NCI-H1436 treated with DMSO at 0.1 percent for 48 hours (cell line): Measurements from ENCODE around the gene ADAMTSL1.

Source experiments
- DNase-seq: peaks from one replicate; lab custom pipeline; 2025; lab: John Stamatoyannopoulos, UW

The ADAMTSL1 gene

GRCh38 chr9:18819418-18819817 lies 345.5 kb downstream of the ADAMTSL1 start:
- DNase-seq = no peak

- no peak for DNase-seq
Observed at GRCh38 chr9:18820566-18821095, 346.7 kb downstream of the ADAMTSL1 start.

GRCh38 chr9:18821788-18822187 lies 347.8 kb downstream of the ADAMTSL1 start:
- no peak for DNase-seq

GRCh38 chr9:18822850-18823249 lies 348.9 kb downstream of the ADAMTSL1 start:
- no peak for DNase-seq

GRCh38 chr9:18824095-18824666 lies 350.2 kb downstream of the ADAMTSL1 start:
- no peak for DNase-seq

GRCh38 chr9:18825656-18826170 lies 351.8 kb downstream of the ADAMTSL1 start:
- DNase-seq = no peak

- no peak for DNase-seq
Observed at GRCh38 chr9:18826248-18826647, 352.3 kb downstream of the ADAMTSL1 start.

GRCh38 chr9:18829066-18829465 lies 355.1 kb downstream of the ADAMTSL1 start:
- no peak for DNase-seq

GRCh38 chr9:18829873-18830272 lies 355.9 kb downstream of the ADAMTSL1 start:
- DNase-seq = no peak

- no peak for DNase-seq
Observed at GRCh38 chr9:18834740-18835361, 360.9 kb downstream of the ADAMTSL1 start.

GRCh38 chr9:18837402-18837801 lies 363.4 kb downstream of the ADAMTSL1 start:
- no peak for DNase-seq

- no peak for DNase-seq
Observed at GRCh38 chr9:18847576-18848275, 373.8 kb downstream of the ADAMTSL1 start.

GRCh38 chr9:18848657-18849056 lies 374.7 kb downstream of the ADAMTSL1 start:
- DNase-seq = no peak

- no peak for DNase-seq
Observed at GRCh38 chr9:18849270-18849669, 375.3 kb downstream of the ADAMTSL1 start.

GRCh38 chr9:18849890-18850677 lies 376.1 kb downstream of the ADAMTSL1 start:
- DNase-seq = no peak

GRCh38 chr9:18851069-18851795 lies 377.3 kb downstream of the ADAMTSL1 start:
- no peak for DNase-seq

- no peak for DNase-seq
Observed at GRCh38 chr9:18855656-18856055, 381.7 kb downstream of the ADAMTSL1 start.

GRCh38 chr9:18857334-18857733 lies 383.4 kb downstream of the ADAMTSL1 start:
- no peak for DNase-seq

- no peak for DNase-seq
Observed at GRCh38 chr9:18857769-18858168, 383.8 kb downstream of the ADAMTSL1 start.

GRCh38 chr9:18861609-18862544 lies 387.9 kb downstream of the ADAMTSL1 start:
- no peak for DNase-seq
